HPDE6-E6E7 (cell line): ENCODE measurements around the gene CLDN2.
A peak's percentile ranks its signal among the peaks of the same experiment; 100 is the strongest.
"Not testable (repeated sequence)": the region's sequence is repeated elsewhere in the genome, so short reads cannot be mapped to it uniquely, and the experiment has no call there.

Experiments used
- DNase-seq: peaks from one replicate; pipeline ENCODE4 v3.0.0; 2011; ENCODE audit warnings: missing footprints; ENCODE audit errors: extremely low spot score

The CLDN2 gene, protein sequence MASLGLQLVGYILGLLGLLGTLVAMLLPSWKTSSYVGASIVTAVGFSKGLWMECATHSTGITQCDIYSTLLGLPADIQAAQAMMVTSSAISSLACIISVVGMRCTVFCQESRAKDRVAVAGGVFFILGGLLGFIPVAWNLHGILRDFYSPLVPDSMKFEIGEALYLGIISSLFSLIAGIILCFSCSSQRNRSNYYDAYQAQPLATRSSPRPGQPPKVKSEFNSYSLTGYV

DNA sequence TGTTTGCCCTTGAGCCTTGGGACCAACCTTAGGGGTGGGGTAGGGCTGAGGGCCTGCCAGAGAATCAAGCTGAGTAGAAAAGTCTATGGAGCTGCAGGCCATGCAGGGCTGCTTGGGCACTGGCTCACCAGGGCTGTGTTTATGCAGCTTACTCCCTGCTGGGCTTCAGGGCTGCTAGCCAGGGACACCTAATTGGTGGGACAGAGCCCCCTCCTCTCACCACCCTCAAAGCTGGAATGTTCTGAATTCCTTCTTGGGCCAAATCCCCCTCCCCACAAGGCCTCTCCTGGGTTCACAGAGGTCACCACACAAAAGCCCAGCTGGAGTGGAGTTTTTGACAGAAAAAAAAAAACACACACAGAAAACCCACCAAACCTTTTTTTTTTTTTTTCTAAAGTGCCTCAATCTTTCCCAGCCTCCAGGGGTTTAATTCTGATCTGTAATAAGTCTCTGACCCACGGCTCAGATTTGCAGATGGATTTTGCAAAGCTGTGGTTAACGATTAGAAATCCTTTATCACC, at the start of gene CLDN2:
TSS of gene CLDN2 (plus strand) at position 471 of the 521 bp plus-strand sequence. CDS start 7,827 bp downstream, outside the sequence.
- no peak for DNase-seq

DNA sequence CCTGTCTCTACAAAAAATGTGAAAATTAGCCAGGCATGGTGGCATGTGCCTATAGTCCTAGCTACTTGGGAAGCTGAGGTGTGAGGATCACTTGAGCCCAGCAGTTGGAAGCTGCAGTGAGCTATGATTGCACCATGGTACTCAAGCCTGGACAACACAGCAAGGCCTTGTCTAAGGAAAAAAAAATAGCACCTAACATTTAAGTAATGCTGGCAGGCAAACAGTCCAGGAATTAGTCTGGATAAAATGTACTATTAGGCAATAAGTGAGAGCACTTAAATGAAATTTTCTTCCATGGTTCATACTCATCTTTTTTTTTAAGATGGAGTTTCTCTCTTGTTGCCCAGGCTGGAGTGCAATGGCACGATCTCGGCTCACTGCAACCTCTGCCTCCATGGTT, 47.4 kb upstream of the CLDN2 start:
- not testable (repeated sequence) for DNase-seq

DNA sequence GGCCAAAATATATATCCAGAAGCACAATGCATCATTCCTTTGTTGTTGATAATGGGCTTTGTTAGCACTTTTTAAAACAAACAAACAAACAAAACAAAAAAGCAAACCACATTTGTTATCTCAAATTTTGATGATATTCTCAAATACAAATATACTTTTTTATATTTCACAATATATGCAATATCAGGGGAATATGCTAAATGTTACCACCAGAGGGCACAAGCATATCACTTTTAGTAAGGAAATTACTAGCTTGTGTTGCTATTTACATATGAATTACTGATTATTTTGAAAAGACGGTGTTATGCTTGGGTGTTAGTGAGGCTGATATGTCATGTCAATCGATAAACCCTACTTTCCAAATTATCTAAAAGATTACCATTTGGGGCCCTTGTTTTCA, 46.1 kb upstream of the CLDN2 start:
- DNase-seq, result no peak

DNA sequence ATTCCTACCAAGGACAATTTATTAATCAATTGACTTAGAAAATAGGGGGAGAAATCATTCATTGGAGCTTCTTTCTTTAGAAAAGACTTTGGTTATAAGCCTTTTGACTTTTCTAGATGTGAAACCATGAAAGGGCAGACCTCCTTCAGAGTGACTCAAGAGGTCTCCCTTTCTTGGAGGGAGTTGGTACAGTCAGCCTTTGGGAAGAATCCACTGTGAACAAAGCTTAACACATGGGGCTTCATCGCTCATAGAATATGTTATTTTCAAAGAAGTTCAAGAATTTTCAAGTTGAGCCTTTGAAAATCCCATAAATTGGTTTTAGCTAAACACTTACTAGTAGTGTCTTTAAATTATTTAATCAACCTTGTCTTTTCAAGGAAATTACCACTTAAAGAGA, 45.1 kb upstream of the CLDN2 start:
- no peak for DNase-seq

DNA sequence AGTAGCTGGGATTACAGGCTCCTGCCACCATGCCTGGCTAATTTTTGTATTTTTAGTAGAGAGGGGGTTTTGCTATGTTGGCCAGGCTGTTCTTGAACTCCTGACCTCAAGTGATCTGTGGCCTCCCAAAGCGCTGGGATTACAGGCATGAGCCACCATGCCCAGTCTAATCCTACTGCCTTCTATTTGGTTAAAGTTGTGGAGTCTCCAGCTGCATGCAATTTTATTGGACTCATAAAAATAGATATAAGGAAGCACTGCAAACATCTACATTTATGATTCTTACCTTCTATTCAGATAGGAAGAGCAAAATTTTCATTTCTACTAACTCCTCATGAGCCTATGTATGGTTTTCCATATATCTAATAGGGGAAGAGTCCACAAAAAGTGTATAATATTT, 30.7 kb upstream of the CLDN2 start:
- DNase-seq, result no peak

DNA sequence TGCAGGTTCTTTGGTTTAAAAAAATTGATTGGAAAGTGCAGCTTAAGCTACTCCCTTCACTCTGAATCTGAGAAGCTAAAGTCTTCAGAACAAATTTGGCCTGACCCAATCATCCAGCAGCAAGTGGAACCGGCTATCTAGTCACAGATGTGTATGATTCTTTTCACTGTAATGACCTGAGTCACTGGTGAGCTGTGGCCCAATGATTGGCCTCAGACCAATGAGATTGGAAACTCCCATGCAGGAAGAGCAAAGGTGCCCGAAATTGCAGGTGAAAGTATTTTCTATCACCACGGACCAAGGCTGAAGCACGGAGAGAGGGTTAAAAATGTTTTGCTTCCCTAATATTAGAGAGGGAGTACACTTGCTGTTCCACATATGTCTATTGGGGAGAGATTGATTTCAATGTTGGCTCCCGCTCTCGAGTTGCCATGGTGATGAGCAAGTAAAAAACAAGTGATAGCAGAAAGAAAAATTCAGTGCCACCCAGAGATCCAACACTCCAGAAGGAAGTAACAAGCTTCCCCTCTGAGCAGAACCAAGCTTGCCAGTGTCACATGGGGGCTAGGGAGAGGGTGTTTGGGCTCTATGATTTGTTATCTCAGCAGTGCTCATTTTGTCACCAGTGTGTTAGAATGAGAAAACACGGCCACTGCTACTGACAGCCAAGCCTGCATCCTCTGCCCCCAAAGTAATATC, 28.3 kb upstream of the CLDN2 start:
- DNase-seq, result peak; percentile 15

DNA sequence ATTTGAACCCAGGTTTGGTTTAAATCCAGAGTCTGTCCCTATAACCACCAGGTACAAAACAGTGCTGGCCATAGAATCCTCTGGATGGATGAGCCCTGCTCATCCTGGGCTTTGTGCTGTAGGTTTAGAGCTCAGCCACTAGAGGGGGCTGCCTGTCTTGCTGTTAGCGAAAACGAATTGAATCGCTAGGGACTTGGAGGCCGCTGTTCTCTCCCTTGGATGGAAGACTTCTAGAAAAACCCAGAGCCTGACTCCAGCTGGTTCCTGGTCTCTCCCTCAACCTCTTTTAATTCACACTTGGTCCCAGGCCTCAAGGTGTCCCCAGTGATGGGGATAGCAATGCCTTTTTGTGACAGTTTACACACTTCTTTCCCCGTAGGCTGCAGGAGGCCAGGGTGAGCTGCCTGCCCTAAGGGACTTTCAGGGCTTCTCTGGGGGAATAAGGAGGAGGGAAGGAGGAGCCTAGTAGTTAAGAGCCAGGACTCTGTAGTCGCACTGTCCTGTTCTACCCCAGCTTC, 25.8 kb upstream of the CLDN2 start:
- peak; percentile 41 for DNase-seq

DNA sequence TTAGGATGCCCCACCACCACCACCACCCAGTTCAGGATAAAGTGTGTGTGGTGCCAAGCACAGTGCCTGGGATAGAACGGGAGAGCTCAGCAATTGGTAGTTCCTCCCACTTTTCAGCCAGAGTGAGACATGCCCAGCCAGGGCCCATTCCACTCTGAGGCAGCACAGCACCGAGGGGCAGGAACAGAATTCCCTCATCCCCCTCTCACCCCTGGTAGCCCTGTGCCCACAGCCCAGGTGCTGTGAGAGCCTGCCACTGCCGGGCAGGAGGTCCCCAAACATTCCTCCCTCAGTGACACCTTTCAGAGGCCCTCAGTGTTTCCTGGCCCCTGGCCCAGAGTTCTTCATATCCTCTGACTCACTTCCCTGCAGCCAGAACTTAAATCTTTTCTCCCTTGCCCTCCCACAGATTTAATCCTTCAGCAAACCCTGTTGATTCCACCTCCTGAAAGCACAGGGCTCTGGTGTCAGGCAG, 25.2 kb upstream of the CLDN2 start:
- DNase-seq, result peak; percentile 26

DNA sequence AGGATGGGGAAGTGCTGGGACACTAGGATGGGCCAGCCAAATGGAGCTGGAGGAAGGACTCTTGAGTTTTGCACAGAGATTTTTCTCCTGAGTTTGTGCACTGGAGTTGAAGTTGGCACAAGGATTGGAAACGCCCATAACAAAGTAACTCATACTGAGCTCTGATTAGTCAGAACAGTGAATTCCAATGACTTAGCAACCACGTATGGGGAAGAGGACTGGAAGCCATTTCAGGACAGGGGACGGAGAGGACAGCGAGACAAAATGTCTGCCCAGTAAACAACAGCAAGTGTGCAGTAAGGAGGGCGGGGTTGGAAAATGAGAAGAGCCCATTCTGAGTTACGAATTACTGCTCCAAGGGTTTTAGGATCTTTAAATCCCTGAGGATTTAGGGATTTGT, 22.9 kb upstream of the CLDN2 start:
- no peak for DNase-seq

DNA sequence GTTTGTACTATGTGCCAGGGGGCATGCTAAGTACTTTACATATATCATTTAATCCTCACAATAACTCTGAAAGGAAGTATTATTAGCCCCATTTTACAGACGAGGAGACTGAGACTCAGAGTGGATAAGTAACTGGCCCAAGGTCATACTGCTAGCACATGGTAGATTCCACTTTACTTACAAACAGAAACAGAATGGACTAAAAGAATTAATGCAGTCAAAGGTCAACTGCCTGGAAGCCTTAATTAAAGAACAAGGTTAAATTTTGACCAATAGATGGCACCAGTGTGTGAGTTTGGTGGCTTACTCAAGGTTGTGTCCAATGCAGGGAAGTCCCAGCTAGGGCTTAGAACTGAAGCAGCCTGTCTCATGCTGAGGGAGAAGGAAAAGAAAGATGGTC, 21.7 kb upstream of the CLDN2 start:
- peak; percentile 23 for DNase-seq

DNA sequence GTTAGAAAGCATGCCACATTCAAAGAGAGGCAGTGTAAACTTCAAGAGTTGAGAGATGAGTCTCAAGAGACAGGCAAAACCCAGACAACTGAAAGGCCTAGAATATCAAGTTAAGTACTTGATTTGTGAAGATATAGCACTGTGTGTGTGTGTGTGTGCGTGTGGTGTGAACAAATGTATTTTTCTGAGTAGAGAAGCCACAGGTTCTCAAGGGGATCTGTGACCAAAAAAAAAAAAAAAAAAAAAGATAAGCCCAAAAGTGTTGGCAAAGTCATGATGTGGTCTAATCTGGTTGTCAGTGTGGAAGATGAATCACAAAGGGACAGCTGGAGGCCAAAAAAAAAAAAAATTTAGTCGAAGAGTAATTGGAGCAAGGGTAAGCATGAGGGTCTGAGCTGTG, 20.9 kb upstream of the CLDN2 start:
- no peak for DNase-seq

DNA sequence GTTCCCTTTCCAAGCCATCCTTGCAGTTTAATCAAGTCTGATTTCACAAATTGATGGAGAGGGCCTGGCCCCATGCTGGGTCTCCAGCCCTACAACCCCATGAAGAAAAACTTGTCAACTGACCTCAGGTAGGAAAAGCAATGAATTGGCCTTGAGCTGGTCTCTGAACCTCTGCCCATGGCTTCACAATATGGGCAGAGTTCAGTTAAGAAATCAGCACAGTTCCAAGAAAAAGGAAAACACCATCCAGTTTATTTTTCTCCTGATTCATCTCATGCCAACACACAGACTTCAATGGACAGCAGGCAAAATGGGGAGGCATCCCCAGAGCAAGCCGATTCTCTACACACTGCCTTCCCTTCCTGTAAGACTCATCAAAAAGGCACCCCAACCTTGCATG, 20.4 kb upstream of the CLDN2 start:
- no peak for DNase-seq

DNA sequence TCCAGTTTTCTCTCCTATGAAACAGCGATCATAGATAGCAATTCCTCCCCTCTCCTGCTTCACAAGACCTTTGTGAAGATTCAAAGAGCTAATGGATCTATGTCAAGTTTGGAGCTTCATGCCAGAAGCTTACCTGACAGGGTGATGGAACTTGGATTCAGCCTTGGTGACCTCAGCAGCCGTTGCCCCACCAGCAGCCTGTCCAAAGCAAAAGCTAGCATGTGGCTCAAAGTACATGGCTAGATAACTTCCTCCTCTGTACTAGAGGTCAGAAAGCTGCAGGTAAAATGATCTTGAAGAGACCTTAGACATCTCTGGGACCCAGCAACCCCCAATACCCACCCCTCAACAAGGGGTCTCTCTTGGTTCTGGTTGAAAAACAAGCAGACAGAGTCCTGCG, 18.9 kb upstream of the CLDN2 start:
- DNase-seq, result no peak

DNA sequence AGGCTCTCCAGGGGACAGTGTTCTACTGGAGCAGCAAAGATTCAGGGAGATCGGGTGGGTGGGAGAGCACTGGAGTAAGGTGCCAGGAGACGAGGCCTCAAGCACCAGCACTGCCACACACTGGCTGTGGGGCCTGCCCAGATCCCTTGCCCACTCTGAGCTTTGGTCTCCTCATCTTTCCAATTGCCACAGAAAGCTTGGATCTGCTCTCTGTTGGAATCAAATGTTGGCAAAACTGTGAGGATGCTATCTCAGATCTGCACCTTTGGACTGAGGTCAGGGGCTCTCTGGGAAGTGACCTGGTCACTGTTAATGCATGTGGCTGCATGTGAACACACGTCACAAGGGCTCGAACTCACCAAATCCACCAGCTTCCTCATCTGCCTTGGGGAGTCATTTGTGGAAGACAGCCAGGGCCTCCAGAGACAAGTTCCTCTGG, 18.4 kb upstream of the CLDN2 start:
- no peak for DNase-seq

DNA sequence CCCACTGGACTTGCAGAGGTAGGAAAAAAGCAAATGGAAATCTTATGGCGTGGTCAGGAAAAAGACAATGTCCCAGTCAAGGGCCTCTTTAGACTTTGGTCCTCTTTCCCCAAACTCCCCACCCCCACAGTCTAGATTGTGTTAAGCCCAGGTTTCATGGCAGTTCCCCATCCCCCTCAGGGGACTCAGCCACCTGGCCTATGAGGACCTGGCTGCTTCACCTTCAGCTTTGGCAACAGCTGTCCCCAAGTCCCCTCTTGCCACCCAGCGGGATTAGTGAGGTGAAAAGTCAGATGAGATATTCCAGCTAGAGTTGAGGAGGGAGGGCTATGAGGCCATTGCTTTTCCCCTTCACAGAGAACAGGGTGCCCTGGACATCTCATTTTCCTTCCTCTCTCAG, 17.5 kb upstream of the CLDN2 start:
- DNase-seq, result no peak

DNA sequence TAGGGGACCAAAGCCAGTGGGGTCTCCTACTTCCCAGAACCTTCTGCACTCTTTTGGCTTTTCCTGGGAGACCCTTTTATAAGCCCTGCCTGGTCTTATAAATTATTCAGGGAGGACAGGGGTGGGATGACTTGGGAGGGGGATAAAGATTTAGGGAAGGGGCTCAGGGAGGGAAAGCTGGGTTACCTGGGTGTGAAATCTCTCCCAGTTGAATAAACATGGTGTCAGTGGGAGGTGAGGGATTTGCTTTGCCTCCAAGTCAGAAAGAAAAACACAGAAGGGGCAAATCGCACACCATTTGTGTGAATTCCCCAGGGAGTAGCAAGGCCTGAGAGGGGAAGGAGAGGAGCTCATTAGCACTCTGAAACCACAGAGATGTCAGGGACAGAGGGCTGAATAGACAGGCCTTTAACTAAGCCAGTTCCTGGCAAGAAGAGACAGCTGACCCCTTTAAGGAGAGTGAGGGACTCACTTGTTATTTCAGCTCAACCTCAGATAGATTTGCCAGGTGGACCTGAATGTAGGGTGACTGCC, 16.8 kb upstream of the CLDN2 start, which contains the start of gene RIPPLY1:
TSS of gene RIPPLY1 (minus strand) at position 51 of the 534 bp plus-strand sequence. CDS start 54 bp downstream, outside the sequence.
- no peak for DNase-seq

DNA sequence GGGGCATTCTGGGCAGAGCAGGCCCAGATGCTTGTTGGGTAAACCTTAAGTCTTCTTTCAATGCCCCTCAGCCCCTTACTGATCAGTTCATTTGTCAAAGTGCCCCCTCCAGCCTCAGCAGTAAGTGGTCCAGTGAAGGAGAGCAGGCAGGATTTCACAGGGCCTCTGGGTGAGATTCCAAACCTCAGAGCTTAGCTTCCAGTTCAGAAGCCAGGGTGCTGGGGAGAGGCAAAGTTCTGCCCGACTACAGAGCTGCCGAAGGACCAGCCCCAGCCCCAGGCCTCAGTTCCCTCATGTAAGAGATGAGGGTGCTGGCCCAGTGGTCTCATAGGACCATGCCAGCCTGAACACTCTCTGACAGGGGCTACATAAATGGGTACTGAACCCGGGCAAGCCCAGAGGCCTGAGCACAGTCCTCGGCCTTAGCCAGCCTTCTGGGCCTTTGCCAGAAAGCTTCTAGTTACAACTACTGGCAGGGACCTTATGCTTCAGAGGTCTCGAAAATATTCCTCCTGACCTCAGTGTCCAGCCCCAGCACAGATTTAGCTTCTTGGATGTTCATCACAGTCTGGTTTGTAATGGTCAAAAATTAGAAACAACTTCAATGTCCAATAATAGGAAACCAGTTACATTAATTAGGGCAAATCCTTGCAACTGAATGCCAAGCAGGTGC, 16.2 kb upstream of the CLDN2 start:
- no peak for DNase-seq

DNA sequence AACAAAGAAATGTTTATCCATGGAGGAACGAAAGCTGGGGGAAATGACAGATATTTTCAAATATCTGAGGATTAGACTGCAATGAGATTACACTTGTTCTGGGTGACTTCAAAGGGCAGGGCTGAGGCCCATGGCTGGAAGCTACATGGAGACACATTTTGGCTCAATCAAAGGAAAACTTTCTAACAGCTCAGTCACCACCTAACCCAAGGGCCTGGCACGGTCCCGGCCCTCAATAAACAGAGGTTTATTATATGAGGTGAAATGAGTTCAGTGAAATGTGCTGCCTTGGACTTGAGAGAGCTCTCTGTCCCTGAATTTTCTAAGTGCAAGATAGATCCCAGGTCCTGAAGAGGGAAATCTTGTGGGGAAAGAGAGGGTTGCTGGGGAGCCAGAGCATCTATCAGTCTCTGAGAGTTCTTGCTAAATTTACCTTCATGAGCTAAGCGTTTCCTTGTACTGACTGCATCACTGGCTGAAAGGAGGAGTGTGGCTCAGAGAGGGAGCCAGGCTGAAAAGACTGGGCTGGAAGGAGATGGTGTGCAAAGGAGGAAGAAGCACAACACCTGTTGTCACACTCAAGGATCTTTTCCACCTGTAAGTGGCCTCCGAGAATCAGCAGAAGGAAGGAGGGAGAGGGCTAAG, 15.0 kb upstream of the CLDN2 start:
- no peak for DNase-seq

DNA sequence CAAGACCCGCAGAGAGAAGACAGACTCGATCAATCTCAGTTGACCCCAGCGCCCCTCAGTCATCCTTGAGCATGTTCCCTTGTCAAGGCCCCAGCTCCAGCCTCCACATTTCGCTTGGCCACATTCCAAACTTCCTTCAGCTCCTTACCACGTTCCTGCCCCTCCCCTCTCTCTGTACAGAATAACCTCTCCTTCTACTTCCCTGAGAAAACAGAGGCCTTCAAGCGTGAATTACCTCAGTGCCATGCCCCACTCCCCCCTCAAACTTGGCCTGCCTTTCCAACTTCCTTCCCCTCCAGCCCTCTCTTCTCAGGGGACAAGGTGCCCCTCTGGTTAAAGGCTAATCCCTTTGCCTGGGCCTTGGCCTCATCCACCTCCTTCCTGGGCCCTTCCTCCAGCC, 13.8 kb upstream of the CLDN2 start:
- DNase-seq, result no peak

DNA sequence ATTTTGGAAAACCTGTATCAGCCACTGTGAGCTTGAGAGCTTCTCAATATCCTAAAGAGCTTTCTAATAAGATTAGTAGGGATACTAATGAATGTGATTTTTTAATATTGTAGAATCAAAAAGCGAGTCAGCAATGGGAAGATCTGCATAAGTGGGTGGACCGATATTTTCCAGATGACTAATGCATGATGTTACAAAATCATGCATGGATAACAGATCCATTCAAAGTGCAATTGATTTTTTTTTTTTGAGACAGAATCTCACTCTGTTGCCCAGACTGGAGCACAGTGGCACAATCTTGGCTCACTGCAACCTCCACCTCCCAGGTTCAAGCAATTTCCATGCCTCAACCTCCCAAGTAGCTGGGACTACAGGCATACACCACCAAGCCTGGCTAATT, 7.3 kb upstream of the CLDN2 start:
- DNase-seq, result no peak

DNA sequence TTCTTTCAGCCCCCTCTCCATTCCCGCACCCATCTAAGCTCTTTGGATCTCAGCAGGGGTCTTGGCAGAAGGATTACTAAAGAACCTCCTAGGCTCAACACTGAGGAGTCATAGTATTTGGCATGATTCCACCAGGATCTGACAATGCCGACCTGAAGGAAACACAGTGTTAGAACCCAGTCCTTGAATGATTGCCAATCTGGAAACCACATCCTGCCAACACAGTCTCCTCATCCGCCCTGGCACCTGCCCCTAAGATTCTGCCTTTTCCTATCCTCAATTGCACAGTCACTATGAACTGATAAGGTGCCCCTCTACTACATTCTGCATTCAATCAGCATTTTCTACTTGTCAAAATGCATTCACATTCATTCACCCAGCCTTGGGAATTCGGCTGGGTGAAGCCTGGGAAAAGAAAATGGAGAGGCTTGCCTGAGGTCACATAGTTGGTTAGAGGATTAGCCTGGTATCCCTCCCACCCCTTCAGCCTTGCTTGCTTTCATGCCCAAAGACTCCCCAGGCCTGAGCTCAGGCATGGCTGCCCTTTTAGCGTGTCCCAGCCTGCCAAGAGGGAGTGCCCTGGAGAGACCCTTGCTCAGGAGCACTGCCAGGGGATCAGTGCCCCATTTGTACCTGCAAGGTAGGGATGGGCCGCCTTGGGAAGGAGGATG, 2.2 kb upstream of the CLDN2 start:
- DNase-seq, result no peak
